GM11168 (cell line): ENCODE measurements around the gene VCX3B.
"Not testable (repeated sequence)": the region's sequence is repeated elsewhere in the genome, so short reads cannot be mapped to it uniquely, and the experiment has no call there.

Experiments
- in situ Hi-C: fragments of 300-500 bp; cut with MboI; formaldehyde crosslinking; loops from one replicate; pipeline ENCODE4 v1.12.0; 2022; ENCODE audit warnings: low sequenced_read_pairs; ENCODE audit not compliant: unreplicated experiment

The VCX3B gene

GRCh38 chrX:8464530-8464929 lies at the start of gene VCX3B:
Gene VCX3B, plus strand, starts transcription at chrX:8464830. Its CDS starts 621 bp downstream, at chrX:8465451.
- in situ Hi-C loops = not testable (repeated sequence)

DNA sequence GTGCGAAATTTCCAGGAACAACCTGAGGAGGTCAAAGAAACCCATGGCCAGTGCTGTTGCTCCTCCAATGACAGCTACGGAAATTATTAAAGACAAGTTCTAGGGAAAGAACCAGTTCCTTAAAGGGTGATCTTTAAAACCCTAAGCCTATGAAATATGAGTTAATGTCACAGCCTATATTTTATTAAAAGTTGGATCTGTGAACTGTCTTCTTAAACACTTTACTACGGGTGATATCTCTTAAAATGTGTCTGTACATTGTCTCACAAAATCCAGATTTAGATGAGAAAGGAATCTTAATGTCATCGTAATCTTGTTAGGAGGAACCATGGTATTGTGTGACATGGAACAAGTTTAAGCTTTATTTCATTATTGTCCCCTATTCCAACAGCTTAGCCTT lies 46.3 kb upstream of the VCX3B start:
- in situ Hi-C loops = no loop called here

- in situ Hi-C loops = no loop called here
Measured at GRCh38 chrX:8424912-8425311, 39.7 kb upstream of the VCX3B start.

GRCh38 chrX:8429692-8430249 lies 34.9 kb upstream of the VCX3B start:
- in situ Hi-C loops = no loop called here

DNA sequence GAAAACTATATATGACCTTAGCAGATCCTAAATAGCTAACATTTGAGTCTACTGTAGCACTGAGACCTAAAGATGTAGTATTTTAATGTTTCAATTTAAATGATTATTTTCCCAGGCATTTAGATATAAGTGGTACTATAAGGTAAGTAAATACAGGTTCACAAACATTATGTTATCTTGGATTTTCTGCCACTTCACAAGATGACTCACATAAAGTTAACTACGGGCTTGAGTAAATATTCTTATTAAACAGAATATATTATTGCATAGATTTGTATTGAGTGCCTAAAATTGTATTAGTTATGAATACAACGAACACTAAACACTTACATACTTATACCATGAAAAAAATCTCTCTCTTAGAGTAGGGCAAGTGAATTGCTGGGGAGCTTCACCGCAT lies 34.2 kb upstream of the VCX3B start:
- in situ Hi-C loops = no loop called here

GRCh38 chrX:8432396-8432795 lies 32.2 kb upstream of the VCX3B start:
- in situ Hi-C loops = no loop called here

- in situ Hi-C loops = no loop called here
Measured at GRCh38 chrX:8433109-8434062, 31.2 kb upstream of the VCX3B start.

DNA sequence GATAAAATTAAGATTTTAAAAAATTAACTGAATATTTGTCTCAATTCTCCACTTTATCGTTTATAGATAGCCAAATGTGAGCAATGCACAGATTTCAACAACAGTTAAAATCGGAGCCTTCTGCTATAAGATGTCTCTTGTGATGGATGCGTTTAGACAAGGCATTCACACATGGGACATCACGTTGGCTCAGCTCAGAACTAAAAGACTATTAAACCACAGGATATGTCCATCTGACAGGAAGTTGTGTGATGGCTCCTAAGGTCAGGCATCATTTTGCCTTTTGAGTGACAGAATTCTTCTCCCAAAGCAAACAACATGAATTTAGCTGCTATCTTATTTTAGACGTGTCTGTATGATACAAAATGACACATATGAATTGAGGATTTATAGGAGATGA lies 17.3 kb upstream of the VCX3B start:
- in situ Hi-C loops = no loop called here

DNA sequence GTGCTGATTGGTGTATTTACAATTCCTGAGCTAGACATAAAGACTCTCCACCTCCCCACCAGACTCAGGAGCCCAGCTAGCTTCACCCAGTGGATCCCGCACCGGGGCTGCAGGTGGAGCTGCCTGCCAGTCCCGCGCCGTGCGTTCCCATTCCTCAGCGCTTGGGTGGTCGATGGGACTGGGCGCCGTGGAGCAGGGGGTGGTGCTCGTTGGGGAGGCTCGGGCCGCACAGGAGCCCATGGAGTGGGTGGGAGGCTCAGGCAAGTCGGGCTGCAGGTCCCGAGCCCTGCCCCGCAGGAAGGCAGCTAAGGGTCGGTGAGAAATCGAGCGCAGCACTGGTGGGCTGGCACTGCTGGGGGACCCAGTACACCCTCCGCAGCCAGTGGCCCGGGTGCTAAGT lies 12.3 kb upstream of the VCX3B start:
- in situ Hi-C loops = not testable (repeated sequence)

DNA sequence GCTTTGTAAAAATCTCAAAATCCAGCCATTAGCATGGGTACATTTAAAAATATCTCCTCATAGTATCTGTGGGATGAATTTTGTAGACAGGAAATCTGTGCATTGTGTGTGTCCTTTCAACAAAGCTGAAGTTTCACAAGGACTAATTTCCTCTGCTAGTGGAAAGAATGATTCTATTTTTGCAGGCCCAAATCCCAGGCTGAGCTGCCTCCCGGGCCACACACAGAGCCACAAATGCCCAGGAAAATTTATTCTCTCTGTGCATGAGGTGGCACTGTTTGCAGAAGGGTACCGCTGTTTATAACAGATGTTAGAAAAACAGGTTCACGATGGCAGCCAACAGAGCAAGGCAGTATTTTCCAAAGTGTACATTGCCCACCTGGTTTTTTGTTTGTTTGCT lies 11.0 kb upstream of the VCX3B start:
- in situ Hi-C loops = no loop called here

- in situ Hi-C loops = no loop called here
Measured at GRCh38 chrX:8455557-8455956, 9.1 kb upstream of the VCX3B start.

- in situ Hi-C loops = no loop called here
Measured at GRCh38 chrX:8462488-8462887, 2.1 kb upstream of the VCX3B start.

DNA sequence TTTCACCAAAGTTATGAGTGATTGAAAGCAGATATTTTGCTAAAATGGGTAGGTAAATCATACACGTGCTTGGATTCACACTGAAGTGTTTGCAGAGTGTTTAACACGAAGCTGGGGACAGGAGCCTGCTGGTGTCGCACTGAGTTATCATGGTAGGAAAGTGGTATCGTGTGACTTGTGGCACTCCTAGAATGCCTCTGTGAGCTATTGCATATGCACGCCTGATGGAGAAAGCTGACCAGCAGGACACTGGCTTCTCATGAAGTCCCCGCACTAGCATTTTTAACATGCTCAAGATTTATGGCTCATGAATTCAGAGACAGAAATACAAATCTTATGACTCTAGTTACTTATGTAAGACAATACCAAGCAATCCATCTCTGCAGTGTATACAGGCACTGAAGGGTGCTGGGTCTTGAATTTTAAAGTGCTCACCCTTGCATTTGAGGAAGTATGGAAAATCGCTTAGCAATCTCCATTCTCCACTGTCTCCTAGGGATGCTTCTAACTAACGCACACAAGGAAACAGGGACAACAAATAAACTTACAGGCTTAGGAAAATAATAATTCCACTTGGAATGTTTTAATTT lies 19.8 kb downstream of the VCX3B start:
- in situ Hi-C loops = no loop called here

DNA sequence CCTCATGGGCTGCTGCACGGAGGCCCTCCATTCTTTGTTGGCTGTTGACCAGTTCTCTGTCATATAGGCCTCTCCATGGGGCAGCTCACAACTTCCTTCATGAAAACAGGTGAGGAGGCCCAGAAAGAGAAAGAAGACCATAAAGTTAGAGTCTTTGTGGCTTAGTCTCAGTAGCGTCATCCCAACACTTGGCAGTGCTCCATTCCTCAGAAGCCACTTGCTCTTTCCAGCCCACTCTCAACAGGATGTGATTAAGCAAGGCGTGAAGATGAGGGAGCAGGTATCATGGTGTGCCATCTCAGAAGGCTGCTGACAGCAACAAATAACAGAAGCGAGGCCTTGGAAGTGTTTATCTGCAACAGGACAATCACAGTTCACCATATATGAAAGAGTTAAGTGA lies 30.4 kb downstream of the VCX3B start:
- in situ Hi-C loops = not testable (repeated sequence)

DNA sequence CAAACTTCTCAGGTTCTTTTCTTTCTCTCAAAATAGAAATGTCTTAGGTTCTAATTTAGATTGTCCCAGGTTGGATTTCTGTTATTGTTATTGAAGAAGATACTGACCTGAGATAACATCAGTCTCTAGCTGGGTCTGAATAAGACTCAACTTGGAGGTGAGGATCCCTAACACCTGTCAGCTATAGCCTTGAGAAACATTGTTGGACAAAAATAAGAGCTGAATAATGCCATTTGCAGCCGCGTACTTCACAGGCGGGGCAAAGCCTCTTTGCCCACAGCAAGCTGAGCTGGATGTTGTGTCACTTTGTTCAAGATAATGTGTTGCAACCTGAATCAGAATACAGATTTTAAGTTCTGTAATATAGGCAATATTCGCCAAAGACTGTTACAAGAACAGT lies 35.6 kb downstream of the VCX3B start:
- in situ Hi-C loops = no loop called here

GRCh38 chrX:8502101-8502500 lies 37.5 kb downstream of the VCX3B start:
- in situ Hi-C loops = not testable (repeated sequence)

GRCh38 chrX:8504451-8504850 lies 39.8 kb downstream of the VCX3B start:
- in situ Hi-C loops = no loop called here
